Right atrium auricular region (tissue), 2 donors: ENCODE measurements around the gene TTC5. TPM values are rescaled to one million over a fixed set of nuclear protein-coding genes. Genes with fewer than 3 reads are reported as not detected.
"Not testable (repeated sequence)": the region's sequence is repeated elsewhere in the genome, so short reads cannot be mapped to it uniquely, and the experiment has no call there.

Experiments used
- DNase-seq: peaks from one replicate; pipeline ENCODE4 v3.0.0-alpha.2; 2019; ENCODE audit warnings: low spot score
- H3K27ac ChIP-seq, 2 donors: fragments of 200-600 bp; sonication (generic); 1 replicate in 1 of 2; 2 replicates in 1 of 2; pipeline ENCODE4 v1.5.1; 2016 to 2019
- H3K27me3 ChIP-seq, 2 donors: fragments of 200-600 bp; sonication (generic); one replicate each; pipeline versions ENCODE4 v1.5.1 to v1.6.0; 2017 to 2019
- H3K36me3 ChIP-seq: fragments of 200-600 bp; sonication (generic); one replicate; pipeline ENCODE4 v1.5.1; 2016
- H3K4me1 ChIP-seq, 2 donors: fragments of 200-600 bp; sonication (generic); one replicate each; pipeline versions ENCODE4 v1.5.1 to v1.6.0; 2017 to 2019
- H3K4me3 ChIP-seq, 2 donors: fragments of 200-600 bp; sonication (generic); 1 replicate in 1 of 2; 2 replicates in 1 of 2; pipeline ENCODE4 v1.5.1; 2017 to 2019; ENCODE audit warnings: mild to moderate bottlenecking in 1 of 2, moderate library complexity in 1 of 2
- H3K9me3 ChIP-seq, 2 donors: fragments of 200-600 bp; sonication (generic); one replicate each; pipeline ENCODE4 v1.5.1; 2019
- total RNA-seq, 2 donors: library from RNA; depleted of rRNA; stranded (reverse); fragments of >200 nt; gene quantifications; one replicate each; pipeline ENCODE4 v1.1.0, GENCODE V29; 2016
- TF ChIP-seq, protein P1 (sequence below), 2 donors: fragments of 200-600 bp; sonication (generic); IDR thresholded peaks; one replicate each; pipeline ENCODE4 v1.5.1; 2019; ENCODE audit warnings: antibody characterized with exemption in 2 of 2

The TTC5 gene
- total RNA-seq, 2 donors from 2014 or later = 4.3 to 7.7 TPM

DNA sequence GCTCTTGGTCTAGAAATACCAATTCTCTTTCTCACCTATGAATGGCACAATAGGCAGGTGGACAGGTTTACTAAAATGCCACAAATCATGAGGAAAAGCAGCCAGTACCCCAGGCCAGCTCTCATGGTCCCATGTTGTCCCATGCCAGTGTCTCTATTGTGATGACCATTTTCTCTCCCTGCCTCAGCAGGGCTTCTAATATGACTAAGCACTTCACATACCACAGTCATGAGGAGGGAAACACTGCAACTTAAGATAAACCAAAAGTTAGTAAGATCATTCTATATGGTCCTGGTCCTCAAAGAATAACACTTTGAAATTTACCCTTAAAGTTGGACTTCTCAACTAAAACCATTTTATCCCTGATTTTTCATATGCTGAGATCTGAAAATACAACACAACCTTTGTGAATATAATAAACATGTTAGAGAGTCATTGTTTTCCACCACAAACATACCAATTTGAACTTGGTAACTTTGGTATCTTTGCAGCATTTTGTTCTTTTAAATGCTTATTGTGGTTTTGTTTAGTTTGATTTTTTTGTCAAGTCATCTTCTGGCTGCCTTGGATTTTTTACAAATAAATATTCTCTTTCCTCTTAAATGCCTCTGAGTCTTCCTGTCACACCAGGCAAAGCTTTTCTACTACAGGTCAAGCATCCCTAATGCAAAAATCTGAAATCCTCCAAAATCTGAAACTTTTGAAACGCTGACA, 3.6 kb downstream of the TTC5 start:
- Histone ChIP-seq H3K4me3 (no peak overlapping the region), H3K9me3 (no peaks in the 10 kb centered on the region), H3K36me3 (peaks cover 45% of the 10 kb centered on the region), H3K27ac (no peak overlapping the region), H3K4me1 (peaks cover 0 to 12% of the 10 kb centered on the region in 2 donors), H3K27me3 (no peaks in the 10 kb centered on the region)
- TF ChIP-seq, protein P1, sequence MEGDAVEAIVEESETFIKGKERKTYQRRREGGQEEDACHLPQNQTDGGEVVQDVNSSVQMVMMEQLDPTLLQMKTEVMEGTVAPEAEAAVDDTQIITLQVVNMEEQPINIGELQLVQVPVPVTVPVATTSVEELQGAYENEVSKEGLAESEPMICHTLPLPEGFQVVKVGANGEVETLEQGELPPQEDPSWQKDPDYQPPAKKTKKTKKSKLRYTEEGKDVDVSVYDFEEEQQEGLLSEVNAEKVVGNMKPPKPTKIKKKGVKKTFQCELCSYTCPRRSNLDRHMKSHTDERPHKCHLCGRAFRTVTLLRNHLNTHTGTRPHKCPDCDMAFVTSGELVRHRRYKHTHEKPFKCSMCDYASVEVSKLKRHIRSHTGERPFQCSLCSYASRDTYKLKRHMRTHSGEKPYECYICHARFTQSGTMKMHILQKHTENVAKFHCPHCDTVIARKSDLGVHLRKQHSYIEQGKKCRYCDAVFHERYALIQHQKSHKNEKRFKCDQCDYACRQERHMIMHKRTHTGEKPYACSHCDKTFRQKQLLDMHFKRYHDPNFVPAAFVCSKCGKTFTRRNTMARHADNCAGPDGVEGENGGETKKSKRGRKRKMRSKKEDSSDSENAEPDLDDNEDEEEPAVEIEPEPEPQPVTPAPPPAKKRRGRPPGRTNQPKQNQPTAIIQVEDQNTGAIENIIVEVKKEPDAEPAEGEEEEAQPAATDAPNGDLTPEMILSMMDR (IDR thresholded peaks at IDR 0.05) = no peak
- no peak for DNase-seq

DNA sequence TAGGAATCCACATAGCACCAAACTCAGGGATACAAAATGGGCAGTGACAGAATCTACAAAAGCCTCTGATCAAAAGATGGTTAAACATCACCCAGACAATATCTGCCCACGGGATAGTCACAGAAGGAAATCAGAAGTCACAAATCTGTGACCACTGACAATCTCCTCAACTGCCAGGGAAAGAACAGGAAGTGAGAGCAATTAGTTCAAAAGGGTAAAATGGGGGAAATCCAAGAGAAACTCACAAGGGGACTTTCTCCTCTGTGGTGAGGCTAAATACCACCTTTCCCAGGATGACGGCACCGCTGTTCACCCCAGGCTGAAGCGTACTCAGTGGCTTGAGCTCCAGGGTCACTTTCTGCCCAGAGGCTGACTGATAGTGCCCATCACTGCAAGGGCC, 10.7 kb downstream of the TTC5 start:
- peaks cover 88% of the 10 kb centered on the region for H3K36me3 ChIP-seq
- DNase-seq = no peak
- TF ChIP-seq, protein P1 (IDR thresholded peaks at IDR 0.05) = no peak
- no peak overlapping the region for H3K27ac ChIP-seq
- no peaks in the 10 kb centered on the region for H3K4me1 ChIP-seq
- no peak overlapping the region for H3K4me3 ChIP-seq
- no peaks in the 10 kb centered on the region for H3K9me3 ChIP-seq
- no peaks in the 10 kb centered on the region for H3K27me3 ChIP-seq

DNA sequence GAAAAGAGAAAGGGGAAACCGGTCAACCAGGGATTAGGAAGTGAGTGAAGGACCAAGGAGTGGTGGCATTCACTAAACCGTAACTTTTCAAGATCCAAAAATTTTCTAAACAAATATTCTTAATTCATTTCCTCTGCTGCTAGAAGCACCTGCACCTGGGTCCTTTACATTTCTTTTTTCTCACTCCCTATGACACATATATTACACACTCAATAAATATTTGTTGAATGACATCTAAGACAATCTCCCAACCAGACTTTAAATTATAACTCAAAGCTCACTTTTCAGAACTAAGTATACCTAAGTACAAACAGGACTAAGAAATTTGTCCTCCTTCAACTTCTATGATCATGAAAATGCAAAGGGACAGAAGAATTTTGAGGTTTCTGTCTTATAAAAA, 11.1 kb downstream of the TTC5 start:
- Histone ChIP-seq H3K27me3 (no peaks in the 10 kb centered on the region), H3K27ac (no peak overlapping the region), H3K36me3 (peaks cover 89% of the 10 kb centered on the region), H3K9me3 (no peaks in the 10 kb centered on the region), H3K4me3 (no peak overlapping the region), H3K4me1 (no peaks in the 10 kb centered on the region)
- DNase-seq = no peak
- TF ChIP-seq, protein P1 (IDR thresholded peaks at IDR 0.05) = no peak

- not testable (repeated sequence) for DNase-seq, H3K4me1 ChIP-seq, H3K27ac ChIP-seq, H3K4me3 ChIP-seq, H3K36me3 ChIP-seq, H3K27me3 ChIP-seq, H3K9me3 ChIP-seq
These were observed 23.8 kb downstream of the TTC5 start for GRCh38 chr14:20281998-20282397.

- H3K4me1 ChIP-seq, H3K4me3 ChIP-seq, H3K36me3 ChIP-seq, H3K27ac ChIP-seq, DNase-seq, H3K9me3 ChIP-seq, H3K27me3 ChIP-seq: not testable (repeated sequence)
These were observed 25.5 kb downstream of the TTC5 start for GRCh38 chr14:20280265-20280664.

DNA sequence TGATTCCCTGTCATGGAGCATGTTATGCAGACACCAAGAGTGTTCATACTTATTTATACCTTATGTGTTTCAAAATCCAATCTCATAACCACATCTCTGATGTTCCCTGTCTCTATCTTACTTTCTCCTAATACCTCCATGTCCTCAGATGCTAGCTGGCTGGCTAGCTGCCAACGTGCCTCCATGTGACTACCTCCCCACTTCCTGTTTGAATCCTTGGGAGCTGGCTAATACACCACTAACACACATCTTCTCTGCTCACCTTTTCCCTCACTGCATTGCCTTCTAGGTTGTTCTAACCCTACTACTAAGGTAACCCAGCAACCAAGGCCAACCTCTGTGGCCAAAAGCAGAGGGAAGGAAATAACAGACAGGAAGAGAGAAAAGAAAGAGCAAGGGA, 27.3 kb downstream of the TTC5 start:
- H3K27ac ChIP-seq = no peak overlapping the region
- DNase-seq = no peak
- no peaks in the 10 kb centered on the region for H3K36me3 ChIP-seq
- peaks cover 0 to 5% of the 10 kb centered on the region in 2 donors for H3K9me3 ChIP-seq
- H3K4me1 ChIP-seq = no peaks in the 10 kb centered on the region
- TF ChIP-seq, protein P1 (IDR thresholded peaks at IDR 0.05) = no peak
- no peak overlapping the region for H3K4me3 ChIP-seq
- no peaks in the 10 kb centered on the region for H3K27me3 ChIP-seq

DNA sequence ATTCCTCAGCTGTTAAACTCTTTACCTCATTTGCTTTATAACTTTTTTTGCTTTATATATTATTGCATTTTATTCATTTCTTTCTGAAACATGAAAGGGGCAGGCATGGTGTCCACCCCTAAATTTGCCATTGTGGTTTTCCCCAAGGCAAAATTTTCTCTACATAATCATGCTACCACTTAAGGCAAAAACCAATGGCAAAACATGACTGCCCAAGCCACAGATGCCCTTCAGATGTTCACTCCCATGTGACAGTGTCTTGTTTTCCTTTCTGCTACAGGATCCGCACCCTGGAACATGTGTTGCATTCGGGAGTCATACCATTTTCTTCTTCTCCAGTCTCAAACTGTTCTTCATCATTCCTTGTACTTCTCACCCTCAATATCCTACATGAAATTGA, 28.3 kb downstream of the TTC5 start:
- peaks cover 0 to 5% of the 10 kb centered on the region in 2 donors for H3K9me3 ChIP-seq
- H3K4me3 ChIP-seq = no peak overlapping the region
- DNase-seq = no peak
- no peaks in the 10 kb centered on the region for H3K4me1 ChIP-seq
- no peaks in the 10 kb centered on the region for H3K36me3 ChIP-seq
- TF ChIP-seq, protein P1 (IDR thresholded peaks at IDR 0.05) = no peak
- H3K27ac ChIP-seq = no peak overlapping the region
- H3K27me3 ChIP-seq = no peaks in the 10 kb centered on the region
